Activated naive CD4-positive, alpha-beta T cell treated with anti-CD3 and anti-CD28 coated beads for 36 hours (primary cell): ENCODE results near the gene TARS1. TPM values are rescaled to one million over a fixed set of nuclear protein-coding genes. Genes with fewer than 3 reads are reported as not detected.
A peak's percentile ranks its signal among the peaks of the same experiment; 100 is the strongest.

Experiments
- CTCF ChIA-PET: fragments of 350-600 bp; sonication (Branson Sonifier 250); formaldehyde crosslinking; loops from one replicate; lab custom pipeline; 2021; ENCODE audit warnings: antibody characterized with exemption; lab: Charles Lee
- DNase-seq: peaks from one replicate; pipeline ENCODE4 v3.0.0-alpha.2; 2020
- H3K27ac Mint-ChIP-seq: one replicate; pipeline ENCODE4 v1.8.0; 2021; ENCODE audit warnings: mild to moderate bottlenecking, mixed read lengths
- H3K27me3 Mint-ChIP-seq: one replicate; pipeline ENCODE4 v1.8.0; 2021; ENCODE audit warnings: low read depth, mixed read lengths
- H3K36me3 Mint-ChIP-seq: one replicate; pipeline ENCODE4 v1.8.0; 2021; ENCODE audit warnings: low read depth, mixed read lengths
- H3K4me1 Mint-ChIP-seq: one replicate; pipeline ENCODE4 v1.8.0; 2021; ENCODE audit warnings: low read depth, mixed read lengths
- H3K4me3 Mint-ChIP-seq: one replicate; pipeline ENCODE4 v1.8.0; 2021; ENCODE audit warnings: mild to moderate bottlenecking, moderate library complexity, mixed read lengths
- H3K9me3 Mint-ChIP-seq: one replicate; pipeline ENCODE4 v1.8.0; 2021; ENCODE audit warnings: mixed read lengths
- intact Hi-C: fragments of 100-400 bp; cut with micrococcal nuclease; formaldehyde crosslinking; loops from one replicate; pipeline ENCODE4 v1.15.1; 2023
- total RNA-seq, 2 experiments: library from RNA; stranded (reverse); gene quantifications; one replicate each; pipeline ENCODE4 v1.2.3, GENCODE V29; 2021

The TARS1 gene
- 100 to 1,000 TPM; 244 to 260 TPM for total RNA-seq

GRCh38 chr5:33440482-33441240 is at the start of gene TARS1:
Gene TARS1 (plus strand): TSS chr5:33440965. CDS start chr5:33441087, 122 bp downstream.
- H3K4me1 Mint-ChIP-seq = peaks cover 29% of the 10 kb centered on the region
- intact Hi-C loops = loop anchor here (1.0 to 5.0 kb wide), 12 partner anchors 12 to 1908 kb away; partner anchors contain the start of genes AMACR, C5orf22, DNAJC21 and DROSHA
- H3K9me3 Mint-ChIP-seq = no peaks in the 10 kb centered on the region
- H3K36me3 Mint-ChIP-seq = peaks cover 17% of the 10 kb centered on the region
- DNase-seq = peak; percentile 96
- H3K27me3 Mint-ChIP-seq = no peaks in the 10 kb centered on the region
- H3K4me3 Mint-ChIP-seq = no peak within 1 kb of the TSS
- CTCF ChIA-PET = no interaction called here
- no peak within 1 kb of the TSS for H3K27ac Mint-ChIP-seq

GRCh38 chr5:33398501-33398900 is 42.3 kb upstream of the TARS1 start:
- peaks cover 5% of the 10 kb centered on the region for H3K9me3 Mint-ChIP-seq
- no peaks in the 10 kb centered on the region for H3K4me1 Mint-ChIP-seq
- H3K27ac Mint-ChIP-seq = no peak overlapping the region
- CTCF ChIA-PET = no interaction called here
- DNase-seq = no peak
- H3K36me3 Mint-ChIP-seq = no peaks in the 10 kb centered on the region
- intact Hi-C loops = no loop called here
- H3K4me3 Mint-ChIP-seq = no peak overlapping the region
- H3K27me3 Mint-ChIP-seq = peaks cover 4% of the 10 kb centered on the region

- H3K27ac Mint-ChIP-seq = no peak overlapping the region
- intact Hi-C loops = no loop called here
- no peaks in the 10 kb centered on the region for H3K9me3 Mint-ChIP-seq
- H3K36me3 Mint-ChIP-seq = no peaks in the 10 kb centered on the region
- no peak for DNase-seq
- peaks cover 10% of the 10 kb centered on the region for H3K27me3 Mint-ChIP-seq
- no peaks in the 10 kb centered on the region for H3K4me1 Mint-ChIP-seq
- no peak overlapping the region for H3K4me3 Mint-ChIP-seq
- CTCF ChIA-PET = no interaction called here
Measured at GRCh38 chr5:33400675-33401074, 40.1 kb upstream of the TARS1 start.

- Mint-ChIP-seq H3K9me3 (no peaks in the 10 kb centered on the region), H3K4me1 (no peaks in the 10 kb centered on the region), H3K36me3 (no peaks in the 10 kb centered on the region), H3K27ac (no peak overlapping the region), H3K27me3 (peaks cover 8% of the 10 kb centered on the region), H3K4me3 (no peak overlapping the region)
- intact Hi-C loops = no loop called here
- CTCF ChIA-PET = no interaction called here
- DNase-seq = no peak
Measured at GRCh38 chr5:33401482-33402390, 39.0 kb upstream of the TARS1 start.

DNA sequence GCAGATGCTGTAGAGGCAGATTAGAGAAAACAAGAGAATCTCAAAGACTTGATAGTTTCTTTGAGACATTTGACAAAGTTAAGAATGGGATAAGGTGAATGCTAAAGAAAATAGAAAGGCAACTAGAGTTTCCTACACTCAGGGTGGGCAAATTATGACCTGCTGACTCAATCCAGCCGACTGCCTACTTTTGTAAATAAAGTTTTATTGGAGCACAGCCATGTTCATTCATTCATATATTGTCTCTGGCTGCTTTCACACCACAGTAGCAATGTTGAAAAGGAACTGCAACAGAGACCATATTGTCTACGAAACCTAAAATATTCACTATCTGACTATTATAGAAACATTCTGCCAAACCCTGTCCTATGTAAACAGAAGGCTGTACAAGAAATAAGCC is 37.6 kb upstream of the TARS1 start:
- Mint-ChIP-seq H3K4me3 (no peak overlapping the region), H3K9me3 (no peaks in the 10 kb centered on the region), H3K27ac (no peak overlapping the region), H3K36me3 (no peaks in the 10 kb centered on the region), H3K27me3 (peaks cover 8% of the 10 kb centered on the region), H3K4me1 (no peaks in the 10 kb centered on the region)
- DNase-seq = no peak
- intact Hi-C loops = no loop called here
- CTCF ChIA-PET = interaction anchor here (1.5 kb wide), 1 partner anchor 33 kb away, joined by 3 read pairs; no protein-coding TSS in a partner anchor

- intact Hi-C loops = no loop called here
- Mint-ChIP-seq H3K27me3 (peaks cover 14% of the 10 kb centered on the region), H3K27ac (no peak overlapping the region), H3K4me1 (no peaks in the 10 kb centered on the region), H3K9me3 (no peaks in the 10 kb centered on the region), H3K36me3 (no peaks in the 10 kb centered on the region), H3K4me3 (no peak overlapping the region)
- no peak for DNase-seq
- CTCF ChIA-PET = no interaction called here
Measured at GRCh38 chr5:33408816-33409215, 31.9 kb upstream of the TARS1 start.

DNA sequence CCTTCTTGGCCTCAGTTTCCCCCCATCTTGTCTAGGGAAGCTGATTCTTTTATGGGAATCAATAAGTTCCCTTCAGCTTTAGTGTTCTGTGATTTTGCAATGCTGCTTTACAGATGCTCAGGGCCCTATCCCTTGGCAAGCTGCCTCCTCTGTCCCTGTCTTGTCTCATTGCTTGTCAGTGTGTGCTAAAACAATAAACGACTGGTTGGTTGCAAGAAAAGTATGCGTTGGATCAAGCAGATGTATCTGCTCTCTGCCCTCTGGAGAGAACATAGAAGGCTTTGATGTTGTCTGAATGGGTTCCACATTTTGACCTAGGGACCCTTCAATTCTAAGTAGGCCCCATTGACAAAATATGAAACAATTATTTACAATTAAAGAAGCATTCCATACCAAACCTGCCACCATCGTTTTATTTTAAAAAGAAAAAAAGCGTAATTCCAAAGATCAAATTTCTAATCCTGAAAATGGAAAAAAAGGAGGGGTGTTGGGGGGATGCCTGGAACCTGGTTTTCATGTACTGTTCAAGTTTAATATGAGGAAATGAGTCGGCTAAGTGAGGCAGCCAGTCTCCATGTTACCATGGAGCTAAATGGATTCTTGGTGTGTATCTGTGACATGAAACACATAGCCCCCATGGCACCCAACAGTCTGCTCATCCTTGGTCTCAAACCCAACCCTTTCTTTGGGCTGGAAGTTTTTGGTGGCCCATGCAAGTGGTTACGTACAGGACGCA is 31.2 kb upstream of the TARS1 start:
- no peak for DNase-seq
- CTCF ChIA-PET = no interaction called here
- intact Hi-C loops = no loop called here

GRCh38 chr5:33410221-33410620 is 30.5 kb upstream of the TARS1 start:
- H3K4me1 Mint-ChIP-seq = no peaks in the 10 kb centered on the region
- H3K27ac Mint-ChIP-seq = no peak overlapping the region
- intact Hi-C loops = no loop called here
- H3K9me3 Mint-ChIP-seq = no peaks in the 10 kb centered on the region
- H3K36me3 Mint-ChIP-seq = no peaks in the 10 kb centered on the region
- no peak overlapping the region for H3K4me3 Mint-ChIP-seq
- peaks cover 13% of the 10 kb centered on the region for H3K27me3 Mint-ChIP-seq
- CTCF ChIA-PET = no interaction called here
- no peak for DNase-seq

More for the DNA sequence above, 31.2 kb upstream of the TARS1 start:
- Mint-ChIP-seq H3K27ac (no peak overlapping the region), H3K36me3 (no peaks in the 10 kb centered on the region), H3K9me3 (no peaks in the 10 kb centered on the region), H3K4me1 (no peaks in the 10 kb centered on the region), H3K4me3 (no peak overlapping the region), H3K27me3 (peaks cover 18% of the 10 kb centered on the region)

GRCh38 chr5:33411498-33411897 is 29.3 kb upstream of the TARS1 start:
- Mint-ChIP-seq H3K36me3 (no peaks in the 10 kb centered on the region), H3K9me3 (no peaks in the 10 kb centered on the region), H3K27ac (no peak overlapping the region), H3K4me1 (no peaks in the 10 kb centered on the region), H3K27me3 (peaks cover 11% of the 10 kb centered on the region), H3K4me3 (no peak overlapping the region)
- CTCF ChIA-PET = no interaction called here
- no peak for DNase-seq
- intact Hi-C loops = no loop called here

DNA sequence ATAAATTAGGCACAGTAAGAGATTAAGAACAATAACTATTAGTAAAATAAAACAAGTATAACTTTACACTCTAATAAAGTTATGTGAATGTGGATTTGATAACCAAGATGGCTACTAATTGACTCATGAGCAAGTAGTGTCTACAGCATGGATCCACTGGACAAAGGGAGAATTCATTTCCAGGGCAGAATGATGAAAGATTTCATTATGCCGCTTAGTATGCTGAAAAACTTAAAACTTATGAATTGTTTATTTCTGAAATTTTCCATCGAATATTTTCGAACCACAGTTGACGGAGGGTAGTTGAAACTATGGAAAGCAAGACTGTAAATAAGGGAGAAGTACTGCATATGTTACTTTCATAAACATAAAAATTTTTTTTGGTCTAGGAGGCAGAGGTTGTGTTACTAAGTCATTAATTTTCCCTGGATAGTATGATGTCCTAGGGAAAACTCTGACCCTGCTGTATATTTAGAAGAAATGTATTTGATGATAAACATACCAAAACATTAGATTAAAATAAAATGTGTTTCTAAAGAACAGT is 24.9 kb upstream of the TARS1 start:
- Mint-ChIP-seq H3K9me3 (no peaks in the 10 kb centered on the region), H3K27ac (no peak overlapping the region), H3K4me3 (no peak overlapping the region), H3K4me1 (no peaks in the 10 kb centered on the region), H3K27me3 (peaks cover 8% of the 10 kb centered on the region), H3K36me3 (no peaks in the 10 kb centered on the region)
- intact Hi-C loops = no loop called here
- CTCF ChIA-PET = no interaction called here
- no peak for DNase-seq

- CTCF ChIA-PET = no interaction called here
- intact Hi-C loops = no loop called here
- no peak for DNase-seq
- Mint-ChIP-seq H3K9me3 (no peaks in the 10 kb centered on the region), H3K36me3 (no peaks in the 10 kb centered on the region), H3K4me1 (no peaks in the 10 kb centered on the region), H3K27me3 (peaks cover 10% of the 10 kb centered on the region), H3K4me3 (no peak overlapping the region), H3K27ac (no peak overlapping the region)
Measured at GRCh38 chr5:33417632-33418031, 23.1 kb upstream of the TARS1 start.

DNA sequence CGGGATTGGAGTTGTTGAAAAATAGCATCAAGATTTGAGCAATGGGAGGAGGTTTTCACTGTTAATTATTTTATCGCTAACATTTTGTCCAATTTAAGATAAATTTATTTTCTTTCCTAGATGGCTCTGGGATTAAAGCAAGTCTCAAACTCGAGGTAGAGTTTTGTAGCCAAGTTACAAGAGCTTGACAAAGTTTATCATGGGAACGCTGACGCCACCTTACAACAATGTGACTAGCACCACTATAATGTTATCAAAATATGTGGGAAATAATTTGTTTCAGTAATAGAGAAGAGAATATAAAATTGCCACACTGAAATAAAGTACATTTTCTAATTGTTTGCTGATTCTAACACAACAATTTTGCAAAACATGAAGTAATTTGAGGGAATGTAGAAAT is 19.8 kb upstream of the TARS1 start:
- Mint-ChIP-seq H3K4me1 (no peaks in the 10 kb centered on the region), H3K36me3 (no peaks in the 10 kb centered on the region), H3K27ac (no peak overlapping the region), H3K27me3 (peaks cover 3% of the 10 kb centered on the region), H3K4me3 (no peak overlapping the region), H3K9me3 (no peaks in the 10 kb centered on the region)
- no peak for DNase-seq
- intact Hi-C loops = loop anchor here (5.0 kb wide), 1 partner anchor 809 kb away; no protein-coding TSS in a partner anchor
- CTCF ChIA-PET = interaction anchor here (1.0 to 1.2 kb wide), 2 partner anchors 14 to 713 kb away, joined by 3 to 4 read pairs; no protein-coding TSS in a partner anchor
